ENCODE measurements around the gene SEZ6L.

SEZ6L gene

DNA sequence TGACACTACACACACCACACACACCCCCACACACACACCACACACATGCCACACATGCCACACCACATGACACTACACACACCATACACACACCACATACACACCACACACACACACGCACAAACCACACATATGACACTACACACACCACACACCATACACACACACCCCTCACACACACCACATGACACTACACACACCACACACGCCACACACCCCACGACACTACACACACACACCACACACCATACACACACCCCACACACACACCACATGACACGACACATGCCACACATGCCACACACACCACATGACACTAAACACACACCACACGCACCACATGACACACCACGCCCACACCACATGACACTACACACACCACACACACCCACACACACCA is 158.0 kb downstream of the SEZ6L start:
- no peak for DNase-seq (ENCODE audit: low read depth, low spot score)
- ChIA-PET POLR2A (no interaction called here), CTCF (interaction anchor here (1.1 to 1.4 kb wide), 3 partner anchors 38 to 549 kb away, joined by 3 read pairs; no protein-coding TSS in a partner anchor)
- no peak overlapping the region for H3K4me3 ChIP-seq (ENCODE audit: low read depth, low read length)
- TF ChIP-seq, protein P1, sequence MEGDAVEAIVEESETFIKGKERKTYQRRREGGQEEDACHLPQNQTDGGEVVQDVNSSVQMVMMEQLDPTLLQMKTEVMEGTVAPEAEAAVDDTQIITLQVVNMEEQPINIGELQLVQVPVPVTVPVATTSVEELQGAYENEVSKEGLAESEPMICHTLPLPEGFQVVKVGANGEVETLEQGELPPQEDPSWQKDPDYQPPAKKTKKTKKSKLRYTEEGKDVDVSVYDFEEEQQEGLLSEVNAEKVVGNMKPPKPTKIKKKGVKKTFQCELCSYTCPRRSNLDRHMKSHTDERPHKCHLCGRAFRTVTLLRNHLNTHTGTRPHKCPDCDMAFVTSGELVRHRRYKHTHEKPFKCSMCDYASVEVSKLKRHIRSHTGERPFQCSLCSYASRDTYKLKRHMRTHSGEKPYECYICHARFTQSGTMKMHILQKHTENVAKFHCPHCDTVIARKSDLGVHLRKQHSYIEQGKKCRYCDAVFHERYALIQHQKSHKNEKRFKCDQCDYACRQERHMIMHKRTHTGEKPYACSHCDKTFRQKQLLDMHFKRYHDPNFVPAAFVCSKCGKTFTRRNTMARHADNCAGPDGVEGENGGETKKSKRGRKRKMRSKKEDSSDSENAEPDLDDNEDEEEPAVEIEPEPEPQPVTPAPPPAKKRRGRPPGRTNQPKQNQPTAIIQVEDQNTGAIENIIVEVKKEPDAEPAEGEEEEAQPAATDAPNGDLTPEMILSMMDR (IDR thresholded peaks at IDR 0.05; ENCODE audit: insufficient read depth, low read length, missing control alignments), result no peak

DNA sequence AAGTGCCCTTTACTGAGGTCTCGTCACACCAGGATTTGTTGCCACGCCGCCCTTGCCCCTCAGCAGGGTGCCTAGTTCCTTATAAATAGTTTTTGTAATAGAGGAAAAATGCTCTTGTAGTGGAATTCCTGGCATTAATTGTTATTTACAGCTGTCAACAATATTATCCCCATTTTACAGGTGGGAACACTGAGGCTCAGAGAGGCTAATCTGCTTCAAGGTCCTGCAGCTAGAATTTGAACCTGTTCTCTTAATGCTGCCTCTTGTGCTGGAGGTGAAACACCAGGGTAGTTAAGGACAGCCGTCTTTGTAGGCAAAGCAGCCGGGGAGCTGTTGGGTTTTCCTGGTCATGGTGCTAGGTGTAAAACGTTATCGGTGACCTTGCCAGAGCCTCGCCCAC is 159.0 kb downstream of the SEZ6L start:
- H3K4me3 ChIP-seq (ENCODE audit: low read depth, low read length), result no peak overlapping the region
- TF ChIP-seq, protein P1 (IDR thresholded peaks at IDR 0.05; ENCODE audit: insufficient read depth, low read length, missing control alignments), result no peak
- no peak for DNase-seq (ENCODE audit: low read depth, low spot score)
- CTCF ChIA-PET, result interaction anchor here (1.3 to 5.6 kb wide), 3 partner anchors 37 to 555 kb away, joined by 3 to 36 read pairs (median 3); no protein-coding TSS in a partner anchor
- POLR2A ChIA-PET, result no interaction called here

DNA sequence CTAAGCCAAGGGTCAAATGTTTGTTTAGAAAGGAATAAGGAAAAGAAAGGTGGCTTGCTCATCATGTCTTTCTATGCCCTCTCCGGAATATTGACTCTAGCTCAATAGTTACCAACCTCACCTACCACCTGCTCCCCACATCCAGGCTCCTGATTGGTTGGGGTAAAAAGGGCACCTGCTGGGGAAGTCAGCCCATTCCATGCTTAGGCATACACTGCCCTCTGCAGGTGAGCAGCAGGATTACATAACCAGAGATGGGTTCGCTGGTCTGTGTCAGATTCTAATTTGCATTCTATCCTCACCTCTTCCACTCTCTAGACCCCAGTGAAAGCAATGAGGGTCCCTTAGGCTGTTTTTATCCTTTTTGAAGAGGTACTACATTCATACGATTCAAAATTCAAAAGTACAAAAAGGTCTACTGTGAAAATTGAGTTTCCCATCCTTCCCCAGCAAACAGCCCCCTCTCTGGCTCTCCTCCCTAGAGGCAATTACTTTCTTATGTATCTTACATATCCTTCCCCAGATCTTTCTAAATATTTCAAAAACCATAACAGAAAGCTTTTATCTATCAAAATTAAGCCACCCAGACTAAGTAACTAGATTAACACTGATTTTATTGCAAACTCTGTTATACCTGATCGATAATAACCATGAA is 161.8 kb downstream of the SEZ6L start:
- ChIA-PET POLR2A (no interaction called here), CTCF (interaction anchor here (0.6 to 5.6 kb wide), 45 partner anchors 9 to 1129 kb away, joined by 3 to 74 read pairs (median 3); no protein-coding TSS in a partner anchor)

DNA sequence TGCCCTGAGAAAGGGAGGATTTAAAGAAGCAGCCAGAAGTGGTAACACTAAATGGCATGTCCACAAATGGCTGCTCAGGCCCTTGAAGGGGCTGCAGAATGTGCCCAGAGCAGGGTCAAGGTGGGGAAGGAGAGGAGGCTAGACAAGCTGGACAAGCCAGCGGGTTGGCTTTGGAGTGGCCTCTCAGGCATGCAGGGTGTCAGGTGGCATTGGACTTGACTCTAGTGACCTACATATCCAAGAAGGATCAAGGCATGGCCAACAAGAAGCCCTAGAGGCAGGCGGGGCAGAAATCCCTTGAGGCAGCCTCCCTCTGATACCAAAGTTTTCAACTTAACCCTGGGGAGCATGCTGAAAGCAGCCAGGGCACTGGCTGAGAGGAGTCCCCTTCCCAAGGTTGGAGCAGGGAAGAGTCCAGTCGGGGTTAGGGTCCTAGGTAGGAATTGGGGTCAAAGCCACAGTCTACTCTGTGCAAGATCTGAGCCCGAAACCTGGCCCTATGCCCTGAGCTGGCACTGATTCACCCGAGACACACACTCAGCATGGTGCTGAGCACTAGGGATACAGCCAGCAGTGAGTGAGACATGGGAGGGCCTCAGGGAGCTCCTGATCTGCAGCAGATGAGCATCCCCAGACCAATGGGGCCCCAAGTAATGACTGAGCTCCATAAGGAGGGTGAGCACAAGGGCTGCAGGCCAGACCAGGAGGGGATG is 164.0 kb downstream of the SEZ6L start:
- ChIA-PET POLR2A (no interaction called here), CTCF (interaction anchor here (1.0 to 5.6 kb wide), 6 partner anchors 7 to 560 kb away, joined by 4 to 74 read pairs (median 24); no protein-coding TSS in a partner anchor)
- no peak for DNase-seq (ENCODE audit: low read depth, low spot score)
- H3K4me3 ChIP-seq (ENCODE audit: low read depth, low read length), result no peak overlapping the region
- TF ChIP-seq, protein P1 (IDR thresholded peaks at IDR 0.05; ENCODE audit: insufficient read depth, low read length, missing control alignments), result no peak

More for the DNA sequence above, 161.8 kb downstream of the SEZ6L start:
- TF ChIP-seq, protein P1 (IDR thresholded peaks at IDR 0.05; ENCODE audit: insufficient read depth, low read length, missing control alignments), result peak; percentile 90
- H3K4me3 ChIP-seq (ENCODE audit: low read depth, low read length), result no peak overlapping the region
- DNase-seq (ENCODE audit: low read depth, low spot score), result no peak

DNA sequence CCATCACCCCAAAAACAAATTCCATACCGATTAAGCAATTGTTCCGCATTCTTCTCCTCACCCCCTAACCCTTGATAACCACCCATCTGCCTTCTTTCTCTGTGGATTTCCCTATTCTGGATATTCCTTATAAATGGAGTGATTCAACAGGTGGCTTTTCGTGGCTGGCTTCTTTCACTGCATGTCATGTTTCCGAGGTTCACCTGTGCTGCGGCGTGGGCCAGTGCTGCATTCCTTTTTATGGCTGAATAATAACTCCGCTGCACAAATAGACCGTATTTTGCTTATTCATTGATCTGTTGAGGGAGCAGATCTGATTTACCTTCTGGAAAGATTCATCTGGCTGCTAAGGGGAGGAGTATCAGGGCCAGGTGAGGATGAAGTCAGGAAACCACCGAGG is 165.0 kb downstream of the SEZ6L start:
- ChIA-PET POLR2A (no interaction called here), CTCF (interaction anchor here (1.1 kb wide), 1 partner anchor 561 kb away, joined by 3 read pairs; no protein-coding TSS in a partner anchor)
- H3K4me3 ChIP-seq (ENCODE audit: low read depth, low read length), result no peak overlapping the region
- TF ChIP-seq, protein P1 (IDR thresholded peaks at IDR 0.05; ENCODE audit: insufficient read depth, low read length, missing control alignments), result no peak
- DNase-seq (ENCODE audit: low read depth, low spot score), result no peak

DNA sequence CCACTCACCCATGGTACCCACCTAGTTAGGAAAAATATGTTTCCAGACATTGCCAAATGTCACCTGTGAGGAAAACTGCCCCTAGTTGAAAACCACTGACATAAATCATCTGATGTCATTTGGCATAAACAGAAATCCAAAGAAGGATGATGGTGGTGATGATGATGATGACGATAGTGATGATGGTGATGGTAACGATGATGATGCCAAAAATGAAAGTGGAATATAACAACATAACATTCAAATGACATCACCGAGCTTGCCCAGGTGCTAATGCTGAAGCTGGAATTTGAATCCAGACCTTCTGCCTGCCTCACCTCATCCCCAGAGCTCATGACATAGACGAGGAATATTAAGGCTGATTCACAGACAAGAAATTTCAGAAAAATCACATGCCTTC is 167.5 kb downstream of the SEZ6L start:
- TF ChIP-seq, protein P1 (IDR thresholded peaks at IDR 0.05; ENCODE audit: insufficient read depth, low read length, missing control alignments), result no peak
- CTCF ChIA-PET, result interaction anchor here (0.6 to 1.1 kb wide), 2 partner anchors 448 to 562 kb away, joined by 4 read pairs; no protein-coding TSS in a partner anchor
- no peak for DNase-seq (ENCODE audit: low read depth, low spot score)
- H3K4me3 ChIP-seq (ENCODE audit: low read depth, low read length), result no peak overlapping the region
- POLR2A ChIA-PET, result no interaction called here

Data from AG04449 (cell line).